ENCODE data around the gene SYNGR2.
"Not testable (repeated sequence)": the region's sequence is repeated elsewhere in the genome, so short reads cannot be mapped to it uniquely, and the experiment has no call there.

SYNGR2 gene

DNA sequence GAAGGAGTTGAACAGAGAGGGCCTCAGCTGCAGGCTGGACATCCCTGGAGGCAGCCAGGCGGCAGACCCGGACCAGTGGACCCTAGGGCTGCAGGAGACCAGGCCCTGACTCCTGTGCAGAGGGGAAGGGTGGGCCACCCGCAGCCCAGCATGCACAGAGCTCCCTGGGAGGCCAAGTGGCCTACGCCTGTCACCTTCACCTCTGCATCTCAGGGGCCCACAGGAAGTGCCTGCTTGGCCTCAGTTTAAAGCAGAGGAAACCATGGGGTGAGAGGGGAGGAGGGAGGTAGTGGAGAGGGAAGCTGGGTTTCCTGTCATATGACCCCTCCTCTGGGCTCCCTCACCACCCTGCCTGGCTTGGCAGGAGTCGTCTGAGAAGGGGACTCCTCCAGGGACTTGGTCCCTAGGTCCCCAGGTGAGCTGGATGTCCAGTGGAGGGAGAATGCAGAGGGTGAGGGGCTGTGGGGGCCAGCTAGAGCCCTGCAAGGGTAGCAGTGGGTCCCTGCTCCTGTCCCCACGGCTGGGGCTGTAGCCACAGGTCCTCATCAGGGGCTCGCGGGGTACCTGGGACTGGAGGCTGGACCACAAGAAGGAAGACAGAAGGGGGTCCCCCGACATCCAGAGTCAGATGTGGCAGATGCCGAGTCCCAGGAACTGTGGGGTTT is 37.8 kb upstream of the SYNGR2 start, which contains the start of gene TMC8:
TMC8 (plus strand) TSS at position 335 of the 665 bp plus-strand sequence. CDS start 818 bp downstream, outside the sequence.
- DNase-seq, result no peak

DNA sequence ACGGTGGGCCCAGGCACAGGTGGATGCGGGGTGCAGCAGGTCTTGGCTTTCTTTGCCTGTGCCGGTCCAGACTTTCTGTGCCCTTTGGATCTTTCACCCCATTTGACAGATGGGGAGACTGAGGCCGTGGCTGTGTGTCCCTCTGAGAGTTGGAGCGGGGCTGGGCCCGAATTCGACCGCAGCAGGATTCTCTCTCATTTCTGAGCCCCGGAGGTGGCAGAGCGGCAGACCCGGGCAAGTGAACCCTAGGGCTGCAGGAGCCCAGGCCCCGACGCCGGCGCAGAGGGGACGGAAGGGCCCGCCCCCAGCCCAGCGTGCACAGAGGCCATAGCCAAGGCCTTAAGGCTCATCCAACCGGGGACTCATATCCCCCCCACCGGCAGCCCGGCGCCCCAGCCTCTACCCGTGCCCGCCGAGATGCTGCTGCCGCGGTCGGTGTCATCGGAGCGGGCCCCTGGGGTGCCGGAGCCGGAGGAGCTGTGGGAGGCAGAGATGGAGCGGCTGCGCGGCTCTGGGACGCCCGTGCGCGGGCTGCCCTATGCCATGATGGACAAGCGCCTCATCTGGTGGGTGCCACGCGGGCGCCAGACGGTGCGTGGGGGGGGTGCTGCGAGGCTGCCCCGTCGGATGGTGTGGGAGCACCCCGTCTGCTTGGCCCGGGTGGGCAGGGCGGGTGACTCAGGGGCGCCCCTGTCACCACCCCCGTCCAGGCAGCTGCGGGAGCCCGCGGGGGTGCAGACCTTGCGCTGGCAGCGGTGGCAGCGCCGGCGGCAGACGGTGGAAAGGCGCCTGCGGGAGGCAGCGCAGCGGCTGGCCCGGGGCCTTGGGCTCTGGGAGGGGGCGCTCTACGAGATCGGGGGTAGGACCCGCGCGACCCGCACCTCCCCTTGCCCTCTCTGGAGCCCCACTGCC is 37.0 kb upstream of the SYNGR2 start:
- no peak for DNase-seq

DNA sequence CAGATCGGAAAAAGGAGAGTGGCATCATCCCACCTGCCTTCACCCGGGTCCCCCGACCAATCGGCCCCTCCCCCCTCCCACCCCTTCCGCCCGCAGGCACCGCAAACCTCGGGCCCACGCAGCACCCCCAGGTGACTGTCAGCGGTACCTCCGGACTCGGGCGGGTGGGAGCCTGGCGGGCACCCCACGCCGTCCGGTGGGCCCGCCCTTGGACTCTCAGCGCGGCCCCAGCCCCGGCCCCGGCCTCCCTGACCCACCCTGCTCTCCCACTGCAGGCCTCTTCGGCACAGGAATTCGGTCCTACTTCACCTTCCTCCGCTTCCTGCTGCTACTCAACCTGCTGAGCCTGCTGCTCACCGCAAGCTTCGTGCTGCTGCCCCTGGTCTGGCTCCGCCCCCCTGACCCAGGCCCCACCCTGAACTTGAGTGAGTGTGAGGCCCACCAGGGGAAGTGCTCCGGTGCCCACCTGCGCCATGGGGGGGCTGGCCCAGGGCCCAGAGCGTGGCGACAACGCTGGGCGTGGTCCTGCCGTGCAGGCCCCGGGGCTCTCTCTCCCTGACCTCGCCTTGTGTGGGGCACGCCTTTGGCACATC is 36.2 kb upstream of the SYNGR2 start:
- DNase-seq, result no peak

DNA sequence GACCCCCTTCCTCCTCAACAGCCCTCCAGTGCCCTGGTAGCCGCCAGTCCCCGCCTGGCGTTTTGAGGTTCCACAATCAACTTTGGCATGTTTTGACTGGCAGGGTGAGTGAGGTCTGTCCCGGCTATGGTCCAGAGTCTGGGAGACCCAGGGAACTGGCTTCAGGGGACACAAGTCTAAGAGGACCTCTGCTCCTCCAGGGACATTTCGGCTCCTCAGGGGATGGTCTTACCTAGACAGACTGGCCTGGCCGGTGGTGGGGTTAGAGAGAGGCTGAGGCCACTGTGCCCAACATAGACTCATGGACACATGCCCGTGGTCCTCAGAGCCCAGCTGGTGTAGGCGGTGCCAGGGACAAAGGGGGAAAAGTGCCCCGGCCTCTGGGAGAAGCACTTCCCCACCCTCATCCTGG is 35.6 kb upstream of the SYNGR2 start:
- no peak for DNase-seq

DNA sequence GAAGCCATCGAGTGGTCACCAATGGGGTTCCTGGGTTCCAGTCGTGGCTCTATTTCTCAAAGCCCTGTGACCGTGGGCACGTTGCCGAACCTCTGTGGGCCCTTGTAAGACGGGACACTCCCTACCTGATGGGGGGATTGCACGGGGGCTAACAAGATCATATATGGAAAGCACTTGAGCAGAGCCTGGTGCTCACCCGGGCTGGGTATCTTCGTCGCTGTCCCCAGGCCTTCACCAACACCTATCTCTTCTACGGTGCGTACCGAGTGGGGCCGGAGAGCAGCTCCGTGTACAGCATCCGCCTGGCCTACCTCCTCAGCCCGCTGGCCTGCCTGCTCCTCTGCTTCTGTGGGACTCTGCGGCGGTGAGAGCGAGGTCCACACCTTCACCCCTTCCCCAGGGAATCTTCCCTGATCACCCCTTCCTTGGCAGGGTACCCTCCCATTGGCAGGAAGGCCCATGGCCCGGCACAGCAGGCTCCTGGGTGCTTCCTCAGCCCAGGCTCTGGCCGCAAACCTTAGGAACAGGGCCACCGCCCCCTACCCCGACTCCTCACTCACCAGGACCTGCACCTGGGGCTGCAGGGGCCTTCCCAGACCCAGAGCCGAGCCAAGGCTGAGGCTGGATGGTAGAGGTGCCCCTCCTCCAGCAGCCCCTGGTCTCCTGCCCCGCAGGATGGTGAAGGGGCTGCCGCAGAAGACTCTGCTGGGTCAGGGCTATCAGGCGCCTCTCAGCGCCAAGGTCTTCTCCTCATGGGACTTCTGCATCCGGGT is 35.0 kb upstream of the SYNGR2 start:
- DNase-seq, result no peak

DNA sequence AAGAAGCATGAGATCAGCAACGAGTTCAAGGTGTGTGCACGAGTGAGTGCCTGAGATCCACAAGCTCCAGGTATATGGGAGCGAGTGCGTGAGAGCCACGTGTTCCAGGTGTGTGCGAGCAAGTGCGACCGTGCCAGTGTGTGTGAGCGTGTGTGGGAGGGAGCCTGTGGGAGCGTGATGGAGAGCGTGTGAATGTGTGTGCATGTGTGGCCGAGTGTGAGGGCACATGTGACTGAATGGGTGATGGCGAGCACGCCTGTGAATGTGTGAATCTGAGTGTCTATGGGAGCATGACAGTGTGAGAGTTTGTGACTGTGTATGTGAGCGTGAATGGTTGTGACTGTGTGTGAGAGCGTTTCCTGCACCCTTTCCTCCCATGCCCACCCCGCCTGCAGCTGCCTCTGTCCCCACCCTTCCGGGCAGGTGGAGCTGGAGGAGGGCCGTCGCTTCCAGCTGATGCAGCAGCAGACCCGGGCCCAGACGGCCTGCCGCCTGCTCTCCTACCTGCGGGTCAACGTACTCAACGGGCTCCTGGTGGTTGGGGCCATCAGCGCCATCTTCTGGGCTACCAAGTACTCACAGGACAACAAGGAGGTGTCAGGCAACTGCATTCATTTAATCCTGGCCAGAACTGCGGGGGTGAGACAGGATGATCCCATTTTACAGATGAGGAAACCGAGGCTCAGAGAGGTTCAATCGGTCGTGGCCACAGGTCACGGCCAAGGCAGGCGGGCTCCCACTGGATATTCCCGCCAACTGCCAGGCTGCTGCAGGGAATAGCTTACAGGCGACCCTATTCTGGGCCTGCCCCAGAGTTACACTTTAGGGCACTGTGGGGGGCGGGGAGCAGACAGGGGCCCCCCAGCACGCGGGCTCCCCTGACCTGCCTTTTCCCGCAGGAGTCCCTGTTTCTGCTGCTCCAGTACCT is 34.1 kb upstream of the SYNGR2 start:
- DNase-seq, result no peak

DNA sequence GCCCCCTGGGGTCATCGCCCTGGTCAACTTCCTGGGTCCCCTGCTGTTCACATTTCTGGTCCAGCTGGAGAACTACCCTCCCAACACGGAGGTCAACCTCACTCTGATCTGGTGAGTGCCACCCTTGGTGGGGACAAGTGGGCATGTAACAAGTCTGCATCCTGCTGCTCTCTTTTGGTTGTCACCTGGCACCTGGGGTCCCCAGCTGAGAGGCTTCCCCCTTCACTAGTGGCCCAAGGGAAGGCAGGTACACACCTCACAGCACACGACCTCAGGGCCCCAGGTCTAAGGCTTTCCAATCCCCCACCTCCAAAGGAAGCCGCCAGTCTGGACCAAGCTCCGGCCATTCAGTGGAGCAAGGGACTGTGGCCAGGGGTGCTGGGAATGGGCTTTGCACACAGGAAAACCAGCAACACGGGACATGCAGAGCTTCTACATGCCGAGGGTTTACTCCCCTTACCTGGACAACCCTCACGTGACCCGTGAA is 33.4 kb upstream of the SYNGR2 start:
- DNase-seq, result no peak

DNA sequence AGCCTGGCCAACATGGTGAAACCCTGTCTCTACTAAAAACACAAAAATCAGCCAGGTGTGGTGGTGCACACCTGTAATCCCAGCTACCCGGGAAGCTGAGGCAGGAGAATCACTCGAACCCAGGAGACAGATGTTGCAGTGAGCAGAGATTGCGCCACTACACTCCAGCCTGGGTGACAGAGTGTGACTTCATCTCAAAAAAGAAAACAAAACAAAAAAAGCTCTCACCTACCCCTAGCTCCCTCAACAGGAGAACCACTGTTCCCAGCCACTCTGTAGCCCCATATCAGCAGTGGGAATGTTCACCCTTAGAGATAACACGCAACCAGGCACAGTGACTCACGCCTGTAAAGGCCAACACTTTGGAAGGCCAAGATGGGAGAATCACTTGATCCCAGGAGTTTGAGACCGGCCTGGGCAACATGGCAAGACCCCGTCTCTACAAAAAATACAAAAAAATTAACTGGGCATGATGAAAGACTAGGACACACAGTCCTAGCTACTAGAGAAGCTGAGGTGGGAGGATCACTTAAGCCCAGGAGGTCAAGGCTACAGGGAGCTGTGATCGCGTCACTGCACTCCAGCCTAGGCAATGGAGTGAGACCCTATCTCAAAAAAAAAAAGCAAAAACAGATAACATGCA is 32.4 kb upstream of the SYNGR2 start:
- DNase-seq, result no peak

DNA sequence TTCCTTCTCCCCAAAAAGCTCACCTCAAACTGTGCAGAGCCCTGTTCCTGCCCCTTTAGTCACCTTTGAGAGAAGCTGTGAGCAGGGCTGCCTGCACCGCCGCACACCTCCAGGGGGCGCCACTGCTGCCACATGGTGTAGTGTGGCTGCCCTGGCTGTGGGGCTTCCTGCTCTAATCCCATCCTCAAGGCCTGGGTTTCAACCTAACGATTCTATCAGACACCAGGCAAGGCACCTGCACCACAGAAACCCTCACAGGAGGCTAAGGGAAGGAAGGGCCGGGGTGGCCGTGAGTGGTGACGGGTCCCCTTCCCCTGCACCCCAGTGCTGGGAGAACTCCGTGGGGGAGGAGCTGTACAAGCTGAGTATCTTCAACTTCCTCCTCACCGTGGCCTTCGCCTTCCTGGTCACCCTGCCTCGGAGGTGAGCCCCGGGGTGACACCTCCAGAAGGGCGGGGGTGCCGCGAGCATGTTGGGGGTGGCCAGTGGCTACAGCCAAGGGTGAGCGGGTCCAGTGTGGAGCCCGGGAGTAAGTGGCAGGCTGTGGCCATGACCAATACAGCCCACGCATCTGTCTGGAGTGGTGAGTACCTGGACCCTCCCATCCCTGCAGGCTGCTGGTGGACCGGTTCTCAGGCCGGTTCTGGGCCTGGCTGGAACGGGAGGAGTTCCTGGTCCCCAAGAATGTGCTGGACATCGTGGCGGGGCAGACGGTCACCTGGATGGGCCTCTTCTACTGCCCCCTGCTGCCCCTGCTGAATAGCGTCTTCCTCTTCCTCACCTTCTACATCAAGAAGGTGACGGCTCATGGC is 30.8 kb upstream of the SYNGR2 start:
- DNase-seq, result no peak

DNA sequence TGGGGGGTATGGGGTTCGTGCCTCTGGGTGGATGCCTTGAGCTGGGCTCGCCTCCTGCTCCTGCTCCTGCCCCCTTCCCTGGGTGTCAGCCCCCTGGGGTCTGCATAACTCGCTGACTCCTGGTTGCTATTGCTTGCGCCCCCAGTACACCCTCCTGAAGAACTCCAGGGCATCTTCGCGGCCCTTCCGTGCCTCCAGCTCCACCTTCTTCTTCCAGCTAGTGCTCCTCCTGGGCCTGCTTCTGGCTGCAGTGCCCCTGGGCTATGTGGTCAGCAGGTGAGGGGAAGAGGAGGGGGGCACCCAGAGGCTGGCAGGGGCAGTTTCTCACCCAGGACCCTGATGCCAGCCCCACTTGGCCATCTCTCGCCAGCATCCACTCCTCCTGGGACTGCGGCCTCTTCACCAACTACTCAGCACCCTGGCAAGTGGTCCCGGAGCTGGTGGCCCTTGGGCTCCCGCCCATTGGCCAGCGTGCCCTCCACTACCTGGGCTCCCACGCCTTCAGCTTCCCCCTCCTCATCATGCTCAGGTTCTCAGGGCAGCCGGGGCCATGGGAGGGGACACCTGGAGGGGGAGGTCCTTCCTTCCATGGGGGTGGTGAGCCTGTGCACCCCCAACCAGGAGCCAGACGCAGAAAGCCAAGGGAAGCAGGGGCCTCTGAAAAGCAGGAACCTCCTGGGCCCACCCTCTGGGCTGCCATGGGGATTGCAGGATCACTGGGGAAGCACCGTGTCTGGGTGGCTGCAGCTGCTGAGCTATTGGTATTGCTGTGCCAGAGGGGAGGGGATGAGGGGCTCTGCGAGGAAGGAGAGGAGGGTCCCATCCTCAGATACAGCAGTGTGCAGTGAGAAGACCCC is 29.9 kb upstream of the SYNGR2 start:
- no peak for DNase-seq

DNA sequence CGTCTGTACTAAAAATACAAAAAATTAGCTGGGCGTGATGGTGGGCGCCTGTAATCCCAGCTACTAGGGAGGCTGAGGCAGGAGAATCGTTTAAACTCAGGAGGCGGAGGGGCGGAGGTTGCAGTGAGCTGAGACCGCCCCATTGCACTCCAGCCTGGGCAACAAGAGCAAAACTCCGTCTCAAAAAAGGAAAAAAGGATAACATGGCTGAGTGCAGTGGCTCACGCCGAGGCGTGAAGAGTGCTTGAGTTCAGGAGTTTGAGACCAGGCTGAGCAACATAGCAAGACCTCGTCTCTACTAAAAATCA is 28.6 kb upstream of the SYNGR2 start:
- not testable (repeated sequence) for DNase-seq

DNA sequence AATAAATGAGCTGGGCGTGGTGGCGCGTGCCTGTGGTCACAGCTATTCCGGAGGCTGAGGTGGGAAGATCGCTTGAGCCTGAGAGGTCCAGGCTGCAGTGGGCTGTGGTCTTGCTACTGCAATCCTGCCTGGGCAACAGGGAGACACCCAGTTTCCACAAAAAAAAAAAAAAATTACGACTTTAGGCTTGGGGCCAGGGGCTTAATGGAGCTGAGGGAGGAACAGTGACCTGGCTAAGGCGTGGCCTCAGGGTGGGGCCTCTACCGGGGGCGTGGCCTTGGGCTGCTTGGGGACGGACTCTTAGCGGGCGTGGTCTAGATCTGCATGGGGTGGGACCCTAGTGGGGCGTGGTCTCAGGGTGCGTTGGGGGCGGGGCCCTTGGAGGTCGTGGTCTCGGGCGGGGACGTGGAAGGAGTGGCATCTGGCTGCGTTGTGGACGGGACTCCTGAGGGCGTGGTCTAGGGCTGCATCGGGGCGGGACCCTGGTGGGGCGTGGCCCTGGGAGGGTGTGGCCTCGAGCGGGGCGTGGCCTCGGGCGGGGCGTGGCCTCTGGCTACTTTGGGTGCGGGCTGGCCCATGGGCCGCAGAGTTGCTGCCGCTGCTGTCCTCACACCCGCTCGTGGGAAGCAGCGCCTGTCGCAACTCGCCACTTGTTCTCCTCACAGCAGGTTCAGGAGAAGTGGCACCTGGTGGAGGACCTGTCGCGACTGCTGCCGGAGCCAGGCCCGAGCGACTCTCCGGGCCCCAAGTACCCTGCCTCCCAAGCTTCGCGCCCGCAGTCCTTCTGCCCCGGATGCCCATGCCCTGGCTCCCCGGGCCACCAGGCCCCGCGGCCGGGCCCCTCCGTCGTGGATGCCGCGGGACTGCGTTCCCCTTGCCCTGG is 28.0 kb upstream of the SYNGR2 start:
- DNase-seq, result peak; percentile 23

DNA sequence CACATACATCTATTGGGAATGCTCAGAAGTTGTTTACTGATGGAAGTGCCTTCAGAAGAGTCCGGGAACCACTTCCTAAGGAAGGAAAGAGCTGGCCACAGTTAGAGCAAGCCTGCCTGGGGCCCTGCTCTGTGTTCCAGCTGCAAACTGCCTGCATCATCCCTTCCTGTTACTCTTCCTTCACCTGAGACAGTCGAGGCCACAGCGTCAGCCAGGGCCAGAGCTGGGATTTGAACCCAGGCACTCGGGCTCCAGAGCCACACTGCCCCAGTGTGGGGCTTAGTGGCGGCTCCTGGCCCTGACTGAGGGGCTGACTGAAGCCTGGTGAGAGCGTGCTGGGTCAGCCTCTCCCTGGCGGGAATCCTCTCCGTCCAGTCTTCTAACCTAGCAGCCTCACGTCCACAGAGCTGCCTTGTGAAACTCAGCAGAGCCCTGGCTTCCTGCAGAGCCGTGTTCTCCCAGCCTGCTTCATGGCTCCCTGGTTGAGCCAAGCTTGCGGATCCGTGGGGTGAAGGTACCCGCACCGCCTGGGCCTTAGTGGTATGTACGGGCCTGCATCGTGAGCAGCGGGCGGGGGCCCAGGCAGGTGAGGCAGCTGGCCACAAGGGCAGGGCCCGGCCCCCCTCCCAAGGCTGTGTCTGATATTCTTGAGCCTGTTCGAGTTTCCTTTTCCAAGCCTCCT is 26.8 kb upstream of the SYNGR2 start:
- DNase-seq, result no peak

DNA sequence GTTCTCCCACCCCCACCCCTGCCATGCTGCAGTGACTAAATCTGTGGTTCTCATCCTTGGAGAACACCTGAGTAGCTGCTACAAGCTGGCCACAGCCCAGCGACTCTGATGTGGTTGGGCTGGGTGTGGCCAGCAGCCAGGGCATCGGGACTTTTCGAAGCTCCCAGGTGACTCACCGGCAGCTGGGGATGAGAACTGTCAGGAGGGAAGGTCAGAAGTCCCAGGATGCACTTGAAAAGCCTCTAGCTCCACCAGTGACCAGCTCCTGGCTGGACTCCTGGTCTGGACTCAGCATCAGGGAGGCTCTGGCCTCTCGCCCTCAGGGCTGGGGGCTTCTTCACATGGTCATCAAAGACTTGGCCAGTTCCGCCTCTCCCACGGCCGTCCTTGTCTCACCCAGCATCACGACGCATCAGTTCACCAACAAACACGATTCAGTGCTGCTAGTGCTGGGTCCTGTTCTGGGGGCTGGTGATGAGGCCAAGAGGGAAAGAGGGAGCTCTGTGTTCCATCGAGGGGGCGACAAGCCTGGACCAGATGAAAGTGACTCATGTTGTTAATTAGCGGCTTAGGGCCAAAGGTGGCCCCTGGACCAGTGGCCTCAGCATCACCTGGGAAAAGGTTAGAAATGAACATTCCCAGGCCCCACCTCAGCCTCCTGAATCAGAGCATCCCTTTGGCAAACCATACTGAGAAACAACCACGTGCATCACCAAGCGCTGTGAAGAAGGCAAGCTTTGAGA is 26.1 kb upstream of the SYNGR2 start:
- DNase-seq, result no peak

DNA sequence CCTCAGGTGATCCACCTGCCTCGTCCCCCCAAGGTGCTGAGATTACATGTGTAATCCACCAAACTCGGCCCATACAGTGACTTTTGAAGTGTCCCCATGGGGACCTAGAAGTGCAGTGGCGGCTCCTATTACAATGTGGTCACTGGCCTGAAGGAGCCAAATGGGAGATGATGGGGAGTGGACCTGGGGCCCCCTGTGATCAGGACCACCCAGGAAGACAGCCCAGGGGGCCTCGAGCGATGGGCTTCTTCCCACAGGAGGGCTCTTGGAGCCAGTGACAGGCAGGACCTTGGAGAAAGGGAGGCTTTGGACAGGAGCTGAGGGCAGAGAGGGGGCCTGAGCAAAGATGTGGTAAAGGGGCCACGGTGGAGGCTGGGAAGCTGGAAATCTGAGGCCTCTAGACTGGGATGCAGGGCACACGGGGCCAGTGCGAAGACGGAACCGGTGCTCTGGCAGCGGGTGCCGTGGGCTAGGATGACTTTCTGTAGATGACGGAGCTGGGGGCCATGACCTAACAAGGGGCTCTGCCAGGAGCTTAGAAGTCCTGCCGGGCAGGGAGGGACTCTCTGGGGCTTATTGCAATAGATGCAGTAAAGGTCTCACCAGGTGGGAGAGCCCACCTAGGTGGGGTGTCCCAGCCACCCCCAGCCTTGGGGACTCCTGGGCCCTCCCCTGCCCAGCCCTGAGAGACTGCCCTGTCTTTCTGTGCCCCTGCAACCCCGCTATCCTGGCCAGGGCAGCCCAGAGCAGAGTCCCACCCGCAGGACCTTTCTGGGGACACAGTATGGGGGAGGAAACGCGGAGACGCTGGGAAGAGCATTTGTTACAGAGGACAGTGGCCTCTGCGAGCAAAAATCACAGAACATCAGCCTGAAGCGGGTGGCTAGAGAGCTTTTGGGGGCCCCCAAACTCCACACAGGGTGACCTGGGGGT is 24.9 kb upstream of the SYNGR2 start:
- DNase-seq, result no peak
